ENCODE results near the gene CNTN3. TPM values are rescaled to one million over a fixed set of nuclear protein-coding genes. Genes with fewer than 3 reads are reported as not detected.

CNTN3 gene
- total and polyA plus RNA-seq, 8 donors, result 0.92 to 43.0 (median 38.7) TPM

DNA sequence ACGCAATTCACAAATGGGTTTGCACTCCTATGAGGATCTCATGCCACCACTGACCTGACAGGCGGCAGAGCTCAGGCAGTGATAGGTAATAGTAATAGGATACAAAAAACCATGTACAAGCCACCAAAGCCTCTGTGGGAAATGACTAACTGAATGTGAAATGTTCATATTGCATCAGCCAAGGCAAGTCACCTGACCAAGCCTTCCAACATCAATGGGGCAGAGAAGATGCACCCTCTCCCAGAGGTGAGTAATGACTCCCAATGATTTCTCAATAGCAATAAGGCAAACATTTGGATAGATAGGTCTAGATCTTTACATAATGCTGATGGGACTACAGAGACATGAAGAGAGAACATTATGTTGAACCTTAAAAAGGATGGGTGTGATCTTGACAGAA is 14.9 kb downstream of the CNTN3 start:
- Histone ChIP-seq H3K9me3 (no peaks in the 10 kb centered on the region), H3K4me3 (no peak overlapping the region), H3K4me1 (no peaks in the 10 kb centered on the region), H3K27ac (no peak overlapping the region), H3K36me3 (no peaks in the 10 kb centered on the region), H3K27me3 (no peaks in the 10 kb centered on the region)
- TF ChIP-seq, protein P1, sequence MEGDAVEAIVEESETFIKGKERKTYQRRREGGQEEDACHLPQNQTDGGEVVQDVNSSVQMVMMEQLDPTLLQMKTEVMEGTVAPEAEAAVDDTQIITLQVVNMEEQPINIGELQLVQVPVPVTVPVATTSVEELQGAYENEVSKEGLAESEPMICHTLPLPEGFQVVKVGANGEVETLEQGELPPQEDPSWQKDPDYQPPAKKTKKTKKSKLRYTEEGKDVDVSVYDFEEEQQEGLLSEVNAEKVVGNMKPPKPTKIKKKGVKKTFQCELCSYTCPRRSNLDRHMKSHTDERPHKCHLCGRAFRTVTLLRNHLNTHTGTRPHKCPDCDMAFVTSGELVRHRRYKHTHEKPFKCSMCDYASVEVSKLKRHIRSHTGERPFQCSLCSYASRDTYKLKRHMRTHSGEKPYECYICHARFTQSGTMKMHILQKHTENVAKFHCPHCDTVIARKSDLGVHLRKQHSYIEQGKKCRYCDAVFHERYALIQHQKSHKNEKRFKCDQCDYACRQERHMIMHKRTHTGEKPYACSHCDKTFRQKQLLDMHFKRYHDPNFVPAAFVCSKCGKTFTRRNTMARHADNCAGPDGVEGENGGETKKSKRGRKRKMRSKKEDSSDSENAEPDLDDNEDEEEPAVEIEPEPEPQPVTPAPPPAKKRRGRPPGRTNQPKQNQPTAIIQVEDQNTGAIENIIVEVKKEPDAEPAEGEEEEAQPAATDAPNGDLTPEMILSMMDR (IDR thresholded peaks at IDR 0.05), result no peak
- DNase-seq (no peak), ATAC-seq (no peak)
- intact Hi-C loops (cut with DNase I), result no loop called here

DNA sequence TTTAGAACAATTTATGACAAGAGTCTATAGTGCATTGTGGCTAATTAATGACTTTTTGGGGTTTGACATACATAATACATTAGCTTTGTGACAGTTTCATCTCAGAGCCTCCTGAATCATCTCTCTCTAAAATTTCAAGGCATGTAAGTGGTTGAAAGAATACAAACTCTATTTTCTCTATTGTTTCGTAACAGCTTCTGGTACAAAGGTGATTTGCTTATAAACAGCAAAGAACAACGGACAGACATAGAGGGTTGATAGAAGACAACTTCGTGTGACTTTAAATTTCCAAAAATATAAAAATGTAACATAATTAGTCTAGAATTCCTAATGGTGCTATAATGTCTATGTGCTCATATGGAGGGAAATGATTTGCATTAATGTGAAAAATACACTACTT is 21.3 kb downstream of the CNTN3 start:
- intact Hi-C loops (cut with DNase I), result no loop called here
- no peak for ATAC-seq

DNA sequence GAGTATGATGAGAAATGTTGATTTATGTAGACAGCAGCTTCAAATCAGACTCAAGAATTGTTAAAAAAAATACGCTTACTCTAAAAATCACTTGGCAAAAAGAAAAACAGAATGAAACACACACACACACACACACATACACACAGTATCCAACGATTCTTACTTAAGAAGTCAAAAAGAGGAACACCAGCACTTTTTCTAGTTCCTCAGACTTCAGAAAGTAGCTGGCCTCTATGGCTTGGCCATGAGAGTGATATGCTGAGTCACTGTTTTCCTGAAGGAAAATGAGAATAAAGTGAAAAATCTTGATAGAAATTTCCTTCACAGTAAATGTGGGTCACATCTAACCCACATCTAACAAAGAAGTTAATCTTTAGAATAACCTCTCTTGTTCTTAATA is 22.1 kb downstream of the CNTN3 start:
- TF ChIP-seq, protein P1 (IDR thresholded peaks at IDR 0.05), result no peak
- Histone ChIP-seq H3K36me3 (no peaks in the 10 kb centered on the region), H3K27ac (no peak overlapping the region), H3K4me1 (no peaks in the 10 kb centered on the region), H3K27me3 (no peaks in the 10 kb centered on the region), H3K4me3 (no peak overlapping the region), H3K9me3 (peaks cover 0 to 1% of the 10 kb centered on the region in 2 donors)
- no peak for DNase-seq
- no peak for ATAC-seq
- intact Hi-C loops (cut with DNase I), result no loop called here

More for the DNA sequence above, 21.3 kb downstream of the CNTN3 start:
- peaks cover 0 to 1% of the 10 kb centered on the region in 2 donors for H3K9me3 ChIP-seq
- TF ChIP-seq, protein P1 (IDR thresholded peaks at IDR 0.05), result no peak
- H3K36me3 ChIP-seq, result no peaks in the 10 kb centered on the region
- H3K27ac ChIP-seq, result no peak overlapping the region
- H3K27me3 ChIP-seq, result no peaks in the 10 kb centered on the region
- DNase-seq, result no peak
- no peaks in the 10 kb centered on the region for H3K4me1 ChIP-seq
- no peak overlapping the region for H3K4me3 ChIP-seq

DNA sequence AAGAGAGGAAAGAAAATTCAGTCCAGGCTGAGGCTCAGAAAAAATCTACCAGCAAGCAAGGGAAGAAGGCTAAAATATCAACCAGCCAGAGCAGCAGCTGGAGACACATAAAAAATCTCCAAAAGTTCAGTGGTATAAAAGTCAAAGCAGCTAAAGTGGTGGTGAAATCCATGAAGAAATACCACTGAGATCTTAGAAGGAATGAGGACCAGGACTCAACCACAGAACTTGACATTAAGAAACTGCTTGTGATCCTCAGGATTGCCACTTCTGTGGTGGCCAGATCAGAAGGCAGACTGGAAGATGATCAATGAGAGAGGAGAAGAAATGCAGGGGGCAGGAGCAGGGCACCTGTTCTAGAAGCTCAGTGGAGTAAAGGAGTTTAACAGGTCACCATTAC is 22.5 kb downstream of the CNTN3 start:
- intact Hi-C loops (cut with DNase I), result no loop called here
- Histone ChIP-seq H3K9me3 (peaks cover 0 to 1% of the 10 kb centered on the region in 2 donors), H3K27me3 (no peaks in the 10 kb centered on the region), H3K4me1 (no peaks in the 10 kb centered on the region), H3K27ac (no peak overlapping the region), H3K4me3 (no peak overlapping the region), H3K36me3 (no peaks in the 10 kb centered on the region)
- DNase-seq (no peak), ATAC-seq (no peak)
- TF ChIP-seq, protein P1 (IDR thresholded peaks at IDR 0.05), result no peak

DNA sequence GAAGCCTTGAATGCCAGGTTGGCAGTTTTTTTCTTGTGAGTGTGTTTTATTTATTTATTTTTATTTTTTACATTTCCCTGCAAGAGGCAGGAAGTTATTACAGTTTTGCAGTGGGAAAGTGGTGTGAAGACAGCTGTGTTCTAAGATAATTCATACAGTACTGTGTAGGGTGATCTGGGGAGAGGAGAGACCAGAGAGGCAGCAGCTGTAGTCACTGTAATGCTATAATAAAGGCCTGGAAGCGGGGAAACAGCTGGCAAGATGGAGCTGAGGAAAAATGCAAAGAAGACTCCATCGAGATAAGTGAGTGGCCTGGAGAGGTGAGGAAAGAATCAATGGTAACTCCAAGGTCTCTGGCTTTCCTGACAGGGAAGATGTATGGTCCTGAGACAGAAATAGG is 23.1 kb downstream of the CNTN3 start:
- Histone ChIP-seq H3K4me1 (no peaks in the 10 kb centered on the region), H3K27ac (no peak overlapping the region), H3K27me3 (no peaks in the 10 kb centered on the region), H3K4me3 (no peak overlapping the region), H3K36me3 (no peaks in the 10 kb centered on the region), H3K9me3 (peaks cover 0 to 1% of the 10 kb centered on the region in 2 donors)
- ATAC-seq (no peak), DNase-seq (peak in 2 of 4 donors; percentile 51 to 78)
- intact Hi-C loops (cut with DNase I), result no loop called here
- TF ChIP-seq, protein P1 (IDR thresholded peaks at IDR 0.05), result no peak
